OCI-LY7 (cell line): ENCODE measurements around the gene IMPACT.

Source experiments
- CTCF ChIP-seq: fragments of 200-600 bp; sonication (generic); conservative IDR thresholded peaks from 2 replicates; pipeline ENCODE4 v1.5.1; 2014; ENCODE audit warnings: mild to moderate bottlenecking, antibody characterized with exemption, low read length, moderate library complexity, mixed read lengths
- EZH2phosphoT487 ChIP-seq: fragments of 200-600 bp; sonication (generic); IDR thresholded peaks from 2 replicates; pipeline ENCODE4 v1.6.1; 2018; ENCODE audit warnings: low read depth, borderline replicate concordance, mild to moderate bottlenecking, mixed run types, antibody characterized with exemption, low read length, moderate library complexity, mixed read lengths

- TF ChIP-seq CTCF (no peak), EZH2phosphoT487 (no peak)
Observed at GRCh38 chr18:24426398-24427294, at the start of gene IMPACT.
